AG04449 (cell line): ENCODE results near the gene KLHDC9.

Experiments used
- CTCF ChIA-PET: fragments of 350-600 bp; formaldehyde crosslinking; extraction: SDS; loops from one replicate; lab custom pipeline; 2021; ENCODE audit warnings: antibody characterized with exemption; lab: Yijun Ruan, JAX
- POLR2A ChIA-PET: fragments of 400-600, 350-600 bp; formaldehyde crosslinking; extraction: SDS; loops from one replicate; lab custom pipeline; 2020; ENCODE audit warnings: antibody characterized with exemption, inconsistent platforms; lab: Yijun Ruan, JAX
- DNase-seq: peaks from one replicate; pipeline ENCODE4 v3.0.0-alpha.2; 2010; ENCODE audit warnings: low read depth, low spot score
- H3K4me3 ChIP-seq: 2 replicates; pipeline ENCODE4 v1.5.1; 2011; ENCODE audit warnings: low read depth, mild to moderate bottlenecking, control low read depth, low read length
- CTCF ChIP-seq: IDR thresholded peaks from one replicate; pipeline ENCODE4 v1.5.1; 2011; ENCODE audit warnings: mild to moderate bottlenecking, moderate library complexity, low read length, control low read depth, inconsistent platforms; ENCODE audit not compliant: insufficient read depth; ENCODE audit errors: missing control alignments

KLHDC9 gene

DNA sequence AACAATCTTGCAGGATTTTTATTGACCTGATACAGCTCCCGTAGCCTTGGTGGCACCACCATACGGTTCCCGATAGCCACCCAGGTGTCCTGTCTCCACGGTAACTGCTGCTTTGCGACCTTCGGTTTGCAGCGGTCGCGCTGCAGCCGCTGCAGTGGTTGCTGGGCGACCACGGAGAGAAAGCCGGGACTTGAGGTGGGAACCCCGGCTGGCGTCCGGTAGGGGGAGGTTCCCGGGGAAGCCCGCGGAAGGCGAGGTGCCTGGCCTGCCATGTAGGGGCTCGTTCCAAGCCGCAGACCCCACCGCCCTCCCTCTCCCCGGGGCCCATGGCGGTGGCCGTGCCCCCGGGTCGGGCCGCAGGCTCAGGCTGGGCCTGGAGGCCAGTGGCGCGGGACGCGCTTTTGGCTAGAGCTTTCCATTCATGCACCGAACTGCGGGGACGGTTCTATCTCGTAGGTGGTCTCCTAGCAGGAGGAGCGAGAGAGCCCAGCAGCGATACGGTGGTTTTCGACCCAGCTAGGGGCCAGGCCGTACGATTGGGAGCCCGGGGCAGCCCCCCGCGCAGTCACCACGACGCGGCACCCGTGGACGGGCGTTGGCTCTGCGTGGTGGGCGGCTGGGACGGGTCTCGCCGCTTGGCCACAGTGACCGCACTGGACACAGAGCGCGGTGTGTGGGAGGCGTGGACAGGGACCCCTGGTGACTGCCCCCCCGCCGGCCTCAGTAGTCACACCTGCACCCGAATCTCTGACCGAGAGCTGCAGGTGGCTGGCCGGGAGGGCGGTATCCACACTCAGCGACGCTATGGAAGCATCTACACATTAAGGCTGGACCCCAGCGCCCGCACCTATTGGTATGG lies at the start of gene KLHDC9:
TSS of gene KLHDC9 (plus strand) at position 152 of the 859 bp plus-strand sequence. CDS start at position 327, 175 bp downstream.
- ChIA-PET POLR2A (interaction anchor here (2.8 kb wide), 1 partner anchor 53 kb away, joined by 11 read pairs; the partner anchor contains the start of gene USF1), CTCF (interaction anchor here (0.8 to 7.9 kb wide), 25 partner anchors 8 to 104 kb away, joined by 3 to 146 read pairs (median 5); partner anchors contain the start of genes ARHGAP30, DEDD, F11R and NECTIN4)
- no peak for DNase-seq
- peak within 1 kb of the TSS; percentile 61 for H3K4me3 ChIP-seq
- peak; percentile 38 for TF ChIP-seq CTCF

DNA sequence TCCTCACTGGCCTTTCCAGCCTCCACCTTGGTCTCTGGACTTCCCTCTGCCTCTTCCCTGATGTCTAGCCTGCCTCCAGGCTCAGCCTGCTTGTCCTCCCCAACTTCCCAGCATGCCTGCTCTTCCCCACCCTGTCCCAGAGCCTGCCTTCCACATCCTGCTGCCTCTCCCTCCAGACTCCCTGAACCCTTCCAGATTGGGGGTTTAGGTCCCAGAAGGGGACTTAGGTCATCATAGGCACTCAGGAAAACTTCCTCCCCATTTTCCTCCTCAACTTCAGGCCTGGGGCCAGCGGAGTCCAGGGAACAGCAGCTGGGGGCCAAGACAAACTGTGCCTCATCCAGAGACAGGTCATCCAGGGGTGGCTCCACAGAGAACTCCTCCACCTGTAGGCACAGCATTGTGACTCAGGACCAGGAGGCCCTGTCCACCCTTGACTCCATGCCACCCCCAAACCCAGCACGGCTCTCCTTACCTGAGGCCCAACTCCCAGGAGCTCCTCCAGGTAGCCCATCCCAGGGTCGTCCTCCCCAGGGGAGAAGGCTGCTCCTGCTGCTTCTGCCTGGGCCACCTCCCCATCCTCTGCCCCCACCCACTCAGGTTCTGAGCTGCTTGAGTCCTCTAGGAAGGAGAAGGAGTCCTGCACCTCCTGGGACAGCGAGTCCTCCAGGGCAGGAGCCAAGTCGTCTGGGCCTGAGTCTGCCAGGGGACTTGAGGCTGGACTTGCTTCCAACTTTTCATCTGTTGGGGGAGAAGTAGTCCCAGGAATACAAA lies 49.0 kb upstream of the KLHDC9 start:
- no peak overlapping the region for H3K4me3 ChIP-seq
- no peak for TF ChIP-seq CTCF
- ChIA-PET POLR2A (no interaction called here), CTCF (interaction anchor here (1.6 kb wide), 1 partner anchor 19 kb away, joined by 3 read pairs; no protein-coding TSS in a partner anchor)
- DNase-seq, result no peak

- CTCF ChIA-PET, result interaction anchor here (0.8 kb wide), 1 partner anchor 9 kb away, joined by 3 read pairs; no protein-coding TSS in a partner anchor
- H3K4me3 ChIP-seq, result no peak overlapping the region
- TF ChIP-seq CTCF, result no peak
- POLR2A ChIA-PET, result no interaction called here
- DNase-seq, result no peak
Measured at GRCh38 chr1:161051219-161051618, 46.9 kb upstream of the KLHDC9 start.

DNA sequence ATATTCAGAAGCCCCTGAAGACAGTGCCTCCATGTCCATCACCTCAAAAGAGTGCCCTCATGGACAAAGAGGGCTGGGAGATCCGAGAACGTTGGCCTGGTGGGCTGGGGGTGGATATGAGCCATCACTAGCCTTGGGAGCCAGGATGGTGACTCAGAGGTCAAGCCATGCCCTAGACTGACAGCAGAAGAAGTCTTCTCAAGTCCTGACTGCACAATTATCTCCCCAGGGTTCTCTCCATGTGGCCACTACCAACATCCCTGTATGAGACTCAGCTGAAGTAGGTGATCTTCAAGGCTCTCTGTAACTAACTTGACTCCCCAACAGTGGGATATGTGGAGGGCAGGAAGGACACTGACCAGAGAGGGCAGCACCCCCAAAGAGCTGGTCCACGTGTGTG lies 45.3 kb upstream of the KLHDC9 start:
- TF ChIP-seq CTCF, result no peak
- ChIA-PET POLR2A (interaction anchor here (1.4 kb wide), 1 partner anchor 8 kb away, joined by 3 read pairs; the partner anchor contains the start of gene USF1), CTCF (interaction anchor here (1.0 kb wide), 1 partner anchor 9 kb away, joined by 3 read pairs; no protein-coding TSS in a partner anchor)
- DNase-seq, result no peak
- H3K4me3 ChIP-seq, result no peak overlapping the region

GRCh38 chr1:161054232-161054631 lies 43.9 kb upstream of the KLHDC9 start:
- POLR2A ChIA-PET, result interaction anchor here (0.7 to 1.4 kb wide), 2 partner anchors 8 to 9 kb away, joined by 3 read pairs; partner anchors contain the start of gene USF1
- CTCF ChIA-PET, result interaction anchor here (1.3 to 1.7 kb wide), 2 partner anchors 7 to 17 kb away, joined by 3 to 4 read pairs; no protein-coding TSS in a partner anchor
- DNase-seq, result no peak
- no peak for TF ChIP-seq CTCF
- no peak overlapping the region for H3K4me3 ChIP-seq
